Urinary bladder (tissue), 4 donors: ENCODE measurements around the gene COMTD1. TPM values are rescaled to one million over a fixed set of nuclear protein-coding genes. Genes with fewer than 3 reads are reported as not detected.
"Not testable (repeated sequence)": the region's sequence is repeated elsewhere in the genome, so short reads cannot be mapped to it uniquely, and the experiment has no call there.

Source experiments
- DNase-seq: peaks from one replicate; pipeline ENCODE4 v3.0.0-alpha.2; 2015; ENCODE audit errors: extremely low spot score
- H3K27ac ChIP-seq: one replicate; pipeline ENCODE4 v1.5.1; 2013; ENCODE audit warnings: low read depth, mild to moderate bottlenecking, moderate library complexity
- H3K36me3 ChIP-seq: one replicate; pipeline ENCODE4 v1.6.1; 2013; ENCODE audit warnings: mild to moderate bottlenecking, moderate library complexity; ENCODE audit not compliant: insufficient read depth
- H3K4me1 ChIP-seq: one replicate; pipeline ENCODE4 v1.6.1; 2013; ENCODE audit warnings: mild to moderate bottlenecking, moderate library complexity; ENCODE audit not compliant: insufficient read depth
- H3K4me3 ChIP-seq: one replicate; pipeline ENCODE4 v1.5.1; 2013; ENCODE audit warnings: low read depth, low read length
- WGBS: extraction: QIAGEN DNeasy Blood & Tissue Kit; methylation state at CpG from one replicate; pipeline ENCODE4 v1.1.7; 2013; 5-methylcytosine and 5-hydroxymethylcytosine counted together
- polyA plus RNA-seq: library from polyadenylated mRNA; stranded (reverse); fragments of 200-250 nt; gene quantifications from one replicate; pipeline ENCODE4 v1.2.3, GENCODE V29; 2013
- total RNA-seq: library from RNA; depleted of rRNA; stranded (reverse); fragments of >200 nt; gene quantifications from one replicate; pipeline ENCODE4 v1.2.3, GENCODE V29; 2014
- donor health status: healthy with polysubstance abuse.
- donor health status: healthy.

COMTD1 gene
- total and polyA plus RNA-seq, 2 donors = 2.3 to 16.3 TPM

GRCh38 chr10:75205908-75206307 is 29.8 kb downstream of the COMTD1 start:
- H3K4me1 ChIP-seq = no peaks in the 10 kb centered on the region
- no peak overlapping the region for H3K27ac ChIP-seq
- no peak for DNase-seq
- no peak overlapping the region for H3K4me3 ChIP-seq
- WGBS = 92% methylated on average over 2 of the region's 2 CpGs
- H3K36me3 ChIP-seq = no peaks in the 10 kb centered on the region

- Histone ChIP-seq H3K4me3 (no peak overlapping the region), H3K36me3 (no peaks in the 10 kb centered on the region), H3K4me1 (no peaks in the 10 kb centered on the region), H3K27ac (no peak overlapping the region)
- WGBS = 96% methylated on average over 5 of the region's 5 CpGs
- DNase-seq = no peak
Measured at GRCh38 chr10:75203724-75204123, 32.0 kb downstream of the COMTD1 start.

GRCh38 chr10:75203046-75203620 is 32.6 kb downstream of the COMTD1 start:
- H3K36me3 ChIP-seq, H3K4me1 ChIP-seq, H3K27ac ChIP-seq, DNase-seq, H3K4me3 ChIP-seq: not testable (repeated sequence)
- 75% methylated on average over 11 of the region's 11 CpGs for WGBS

GRCh38 chr10:75202321-75203045 is 33.3 kb downstream of the COMTD1 start:
- no peaks in the 10 kb centered on the region for H3K4me1 ChIP-seq
- H3K4me3 ChIP-seq = no peak overlapping the region
- 21% methylated on average over 1 of the region's 1 CpG for WGBS
- DNase-seq = no peak
- H3K27ac ChIP-seq = no peak overlapping the region
- no peaks in the 10 kb centered on the region for H3K36me3 ChIP-seq

GRCh38 chr10:75201793-75202307 is 33.9 kb downstream of the COMTD1 start:
- no peak for DNase-seq
- Histone ChIP-seq H3K4me3 (no peak overlapping the region), H3K36me3 (no peaks in the 10 kb centered on the region), H3K27ac (no peak overlapping the region), H3K4me1 (no peaks in the 10 kb centered on the region)
- 84% methylated on average over 9 of the region's 9 CpGs for WGBS

GRCh38 chr10:75199949-75200348 is 35.8 kb downstream of the COMTD1 start:
- H3K27ac ChIP-seq, DNase-seq, H3K4me1 ChIP-seq, H3K4me3 ChIP-seq, H3K36me3 ChIP-seq: not testable (repeated sequence)
- WGBS = 98% methylated on average over 6 of the region's 6 CpGs

GRCh38 chr10:75197906-75198305 is 37.9 kb downstream of the COMTD1 start:
- Histone ChIP-seq H3K4me3 (no peak overlapping the region), H3K27ac (no peak overlapping the region), H3K4me1 (no peaks in the 10 kb centered on the region), H3K36me3 (no peaks in the 10 kb centered on the region)
- DNase-seq = no peak
- 85% methylated on average over 2 of the region's 2 CpGs for WGBS

- no peak overlapping the region for H3K27ac ChIP-seq
- no peak for DNase-seq
- no peaks in the 10 kb centered on the region for H3K4me1 ChIP-seq
- 85% methylated on average over 3 of the region's 3 CpGs for WGBS
- no peak overlapping the region for H3K4me3 ChIP-seq
- H3K36me3 ChIP-seq = no peaks in the 10 kb centered on the region
Measured at GRCh38 chr10:75197066-75197465, 38.7 kb downstream of the COMTD1 start.

- no peak for DNase-seq
- WGBS = 33% methylated on average over 6 of the region's 6 CpGs
- Histone ChIP-seq H3K36me3 (no peaks in the 10 kb centered on the region), H3K27ac (peak overlapping the region; percentile 48), H3K4me3 (no peak overlapping the region), H3K4me1 (no peaks in the 10 kb centered on the region)
Measured at GRCh38 chr10:75195035-75195763, 40.6 kb downstream of the COMTD1 start.

- WGBS = 78% methylated on average over 4 of the region's 4 CpGs
Measured at GRCh38 chr10:75194625-75195024, 41.1 kb downstream of the COMTD1 start.

GRCh38 chr10:75191821-75192568 is 43.8 kb downstream of the COMTD1 start:
- Histone ChIP-seq H3K4me1 (no peaks in the 10 kb centered on the region), H3K4me3 (no peak overlapping the region), H3K36me3 (no peaks in the 10 kb centered on the region), H3K27ac (no peak overlapping the region)
- no peak for DNase-seq
- WGBS = 26% methylated on average over 10 of the region's 10 CpGs

More at GRCh38 chr10:75194625-75195024, 41.1 kb downstream of the COMTD1 start:
- not testable (repeated sequence) for H3K4me1 ChIP-seq, DNase-seq, H3K27ac ChIP-seq, H3K4me3 ChIP-seq, H3K36me3 ChIP-seq

- no peak for DNase-seq
- Histone ChIP-seq H3K4me3 (no peak overlapping the region), H3K4me1 (no peaks in the 10 kb centered on the region), H3K27ac (no peak overlapping the region), H3K36me3 (no peaks in the 10 kb centered on the region)
- 96% methylated on average over 12 of the region's 12 CpGs for WGBS
Measured at GRCh38 chr10:75189266-75190096, 46.3 kb downstream of the COMTD1 start.

GRCh38 chr10:75188522-75188921 is 47.2 kb downstream of the COMTD1 start:
- H3K4me3 ChIP-seq, DNase-seq, H3K36me3 ChIP-seq, H3K4me1 ChIP-seq, H3K27ac ChIP-seq: not testable (repeated sequence)
- 96% methylated on average over 9 of the region's 9 CpGs for whole genome bisulfite sequencing
